ENCODE data around the gene LRRFIP1.

LRRFIP1 gene

GRCh38 chr2:237823544-237823943, 196.2 kb downstream of the LRRFIP1 start:
- TF ChIP-seq GABPA (IDR thresholded peaks at IDR 0.05; ENCODE audit: low read depth) (no peak), POLR2AphosphoS5 (IDR thresholded peaks at IDR 0.05; ENCODE audit: low read depth) (no peak), REST (IDR thresholded peaks at IDR 0.05; ENCODE audit: insufficient replicate concordance, low read depth) (no peak), CTCF (IDR thresholded peaks at IDR 0.05; ENCODE audit: insufficient read depth, low read length) (no peak), SPI1 (IDR thresholded peaks at IDR 0.05; ENCODE audit: borderline replicate concordance, low read depth) (no peak)
- DNase-seq (ENCODE audit: low read depth in 1 of 2, low spot score in 1 of 2) = no peak
- no peak overlapping the region for H3K4me3 ChIP-seq (replicated peaks; ENCODE audit: insufficient read depth, low read length)
- H3K27me3 ChIP-seq (ENCODE audit: insufficient read depth, poor library complexity, severe bottlenecking) = no peaks in the 10 kb centered on the region
- no peak overlapping the region for H3K27ac ChIP-seq (replicated peaks)

GRCh38 chr2:237824085-237824484, 196.7 kb downstream of the LRRFIP1 start:
- DNase-seq (ENCODE audit: low read depth in 1 of 2, low spot score in 1 of 2) = no peak
- Histone ChIP-seq H3K27me3 (ENCODE audit: insufficient read depth, poor library complexity, severe bottlenecking) (no peaks in the 10 kb centered on the region), H3K4me3 (replicated peaks; ENCODE audit: insufficient read depth, low read length) (no peak overlapping the region), H3K27ac (replicated peaks) (no peak overlapping the region)
- TF ChIP-seq GABPA (IDR thresholded peaks at IDR 0.05; ENCODE audit: low read depth) = no peak
- TF ChIP-seq REST (IDR thresholded peaks at IDR 0.05; ENCODE audit: insufficient replicate concordance, low read depth) = no peak
- TF ChIP-seq SPI1 (IDR thresholded peaks at IDR 0.05; ENCODE audit: borderline replicate concordance, low read depth) = no peak
- TF ChIP-seq CTCF (IDR thresholded peaks at IDR 0.05; ENCODE audit: insufficient read depth, low read length) = no peak
- TF ChIP-seq POLR2AphosphoS5 (IDR thresholded peaks at IDR 0.05; ENCODE audit: low read depth) = no peak

GRCh38 chr2:237827421-237827987, 200.1 kb downstream of the LRRFIP1 start:
- DNase-seq (ENCODE audit: low read depth in 1 of 2, low spot score in 1 of 2) = no peak
- Histone ChIP-seq H3K27ac (replicated peaks) (no peak overlapping the region), H3K27me3 (ENCODE audit: insufficient read depth, poor library complexity, severe bottlenecking) (no peaks in the 10 kb centered on the region), H3K4me3 (replicated peaks; ENCODE audit: insufficient read depth, low read length) (no peak overlapping the region)
- no peak for TF ChIP-seq REST (IDR thresholded peaks at IDR 0.05; ENCODE audit: insufficient replicate concordance, low read depth)
- TF ChIP-seq POLR2AphosphoS5 (IDR thresholded peaks at IDR 0.05; ENCODE audit: low read depth) = no peak
- TF ChIP-seq GABPA (IDR thresholded peaks at IDR 0.05; ENCODE audit: low read depth) = no peak
- TF ChIP-seq CTCF (IDR thresholded peaks at IDR 0.05; ENCODE audit: insufficient read depth, low read length) = no peak
- TF ChIP-seq SPI1 (IDR thresholded peaks at IDR 0.05; ENCODE audit: borderline replicate concordance, low read depth) = no peak
